Effector memory CD8-positive, alpha-beta T cell (primary cell): ENCODE data around the gene YES1.

Experiments
- ATAC-seq: fragments of 150-1000 bp; cut with Tn5 transposase; replicated peaks from 2 replicates; pipeline ENCODE4 v1.10.0; 2021; ENCODE audit warnings: mild to moderate bottlenecking, moderate library complexity
- DNase-seq, 3 experiments: peaks; one replicate each; pipeline ENCODE4 v3.0.0; 2021
- H3K27ac Mint-ChIP-seq, 2 donors: one replicate each; pipeline ENCODE4 v1.8.0; 2022; ENCODE audit warnings: mild to moderate bottlenecking in 2 of 2, mixed read lengths in 2 of 2, moderate library complexity in 2 of 2
- H3K27me3 Mint-ChIP-seq, 2 donors: one replicate each; pipeline ENCODE4 v1.8.0; 2022; ENCODE audit warnings: mixed read lengths in 2 of 2
- H3K36me3 Mint-ChIP-seq: one replicate; pipeline ENCODE4 v1.8.0; 2022; ENCODE audit warnings: mild to moderate bottlenecking, moderate library complexity, mixed read lengths; ENCODE audit not compliant: insufficient read depth
- H3K4me1 Mint-ChIP-seq, 2 donors: one replicate each; pipeline ENCODE4 v1.8.0; 2022; ENCODE audit warnings: low read depth in 2 of 2, mixed read lengths in 2 of 2
- H3K4me3 Mint-ChIP-seq, 2 donors: one replicate each; pipeline ENCODE4 v1.8.0; 2022; ENCODE audit warnings: mild to moderate bottlenecking in 2 of 2, mixed read lengths in 2 of 2, moderate library complexity in 2 of 2
- H3K9me3 Mint-ChIP-seq, 2 donors: one replicate each; pipeline ENCODE4 v1.8.0; 2022; ENCODE audit warnings: mixed read lengths in 2 of 2

Gene YES1

DNA sequence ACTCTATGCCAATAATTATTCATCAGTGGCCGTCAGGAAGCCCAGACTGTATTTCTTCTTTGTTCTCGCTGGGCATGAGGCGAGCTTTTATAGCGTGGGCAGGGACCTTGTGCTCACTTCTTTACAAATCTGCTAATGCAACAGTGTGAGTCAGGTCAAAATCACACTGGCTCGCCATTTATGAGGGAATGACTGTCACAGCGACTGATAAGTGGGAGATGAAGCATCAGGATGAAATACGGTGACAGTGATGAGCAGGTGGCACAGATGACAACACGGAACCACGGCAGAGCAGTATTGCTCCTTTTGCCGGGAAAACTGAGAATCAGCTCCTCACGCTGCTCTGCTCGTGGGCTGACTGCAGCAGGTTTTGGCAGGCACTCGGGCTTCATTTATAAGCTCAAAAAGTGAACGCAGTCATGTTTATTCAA lies 134.1 kb downstream of the YES1 start:
- ATAC-seq (no peak), DNase-seq (no peak)
- peaks cover 23% of the 10 kb centered on the region for H3K36me3 Mint-ChIP-seq

DNA sequence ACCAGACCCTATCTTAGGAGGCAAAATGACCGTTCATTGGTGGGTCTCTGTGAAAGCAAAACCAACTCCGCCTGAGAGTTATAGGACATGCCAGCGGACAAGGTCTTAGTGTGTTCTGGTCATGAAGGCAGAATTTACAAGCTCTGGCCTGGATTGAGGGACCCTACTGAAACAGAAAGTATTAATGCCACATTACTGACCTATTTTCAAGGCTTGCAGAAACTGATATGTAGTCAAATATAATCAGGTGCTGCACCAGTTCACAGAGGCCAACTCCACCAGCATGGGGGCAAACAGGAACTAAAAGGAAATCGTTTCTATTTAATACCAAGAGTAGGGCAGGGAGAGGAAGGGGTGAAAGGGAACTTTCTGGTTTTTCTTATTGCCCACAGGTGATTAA lies 134.9 kb downstream of the YES1 start:
- no peak for DNase-seq
- Mint-ChIP-seq H3K4me1 (peaks cover 7 to 8% of the 10 kb centered on the region in 2 donors), H3K9me3 (no peaks in the 10 kb centered on the region), H3K36me3 (peaks cover 18% of the 10 kb centered on the region), H3K27me3 (no peaks in the 10 kb centered on the region), H3K4me3 (no peak overlapping the region), H3K27ac (peak overlapping the region in 1 of 2 donors; percentile 3)
- ATAC-seq, result no peak

More for the DNA sequence above, 134.1 kb downstream of the YES1 start:
- Mint-ChIP-seq H3K9me3 (no peaks in the 10 kb centered on the region), H3K27me3 (no peaks in the 10 kb centered on the region), H3K27ac (peak overlapping the region in 1 of 2 donors; percentile 55), H3K4me3 (no peak overlapping the region), H3K4me1 (peaks cover 10 to 14% of the 10 kb centered on the region in 2 donors)

DNA sequence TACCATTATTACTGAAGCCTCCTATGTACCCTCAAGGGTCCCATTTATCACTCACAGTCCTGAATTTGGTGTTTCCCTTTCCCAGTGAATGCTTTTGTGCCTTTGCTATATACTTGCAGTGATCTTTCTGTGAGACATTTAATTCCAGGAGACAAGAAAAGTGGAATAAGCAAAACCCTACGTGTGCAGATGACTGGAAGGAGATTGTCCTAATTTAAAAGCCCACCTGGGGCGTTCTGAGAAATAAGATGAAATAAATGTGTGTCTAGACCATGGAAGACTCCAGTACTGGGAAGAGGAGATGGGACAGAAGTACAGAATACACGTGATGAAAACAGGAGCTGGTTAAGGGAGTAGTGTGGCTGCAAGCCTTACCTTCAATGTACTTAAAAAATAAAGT lies 135.3 kb downstream of the YES1 start:
- Mint-ChIP-seq H3K27ac (peak overlapping the region in 1 of 2 donors; percentile 3), H3K36me3 (peaks cover 18% of the 10 kb centered on the region), H3K4me1 (peaks cover 3 to 4% of the 10 kb centered on the region in 2 donors), H3K4me3 (no peak overlapping the region), H3K9me3 (no peaks in the 10 kb centered on the region), H3K27me3 (no peaks in the 10 kb centered on the region)
- DNase-seq (no peak), ATAC-seq (no peak)

DNA sequence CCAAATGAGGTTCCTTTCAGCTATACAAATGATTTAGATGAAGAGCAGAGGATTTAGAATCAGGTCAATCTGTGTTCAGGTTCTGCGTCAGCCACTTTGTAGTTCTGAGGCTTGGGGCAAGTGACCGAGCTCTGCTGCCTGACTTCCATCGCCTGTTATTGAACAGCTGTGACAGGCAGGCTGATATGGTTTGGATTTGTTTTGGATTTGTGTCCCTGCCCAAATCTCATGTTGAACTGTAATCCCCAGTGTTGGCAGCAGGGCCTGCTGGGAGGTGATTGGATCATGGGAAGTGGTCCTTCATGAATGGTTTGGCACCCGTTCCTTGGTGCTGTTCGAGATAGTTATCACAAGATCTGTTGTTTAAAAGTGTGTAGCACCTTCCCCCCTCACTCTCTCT lies 136.0 kb downstream of the YES1 start:
- ATAC-seq (no peak), DNase-seq (no peak)
- no peak overlapping the region for H3K27ac Mint-ChIP-seq
- peaks cover 18% of the 10 kb centered on the region for H3K36me3 Mint-ChIP-seq
- H3K27me3 Mint-ChIP-seq, result no peaks in the 10 kb centered on the region
- H3K9me3 Mint-ChIP-seq, result no peaks in the 10 kb centered on the region
- H3K4me3 Mint-ChIP-seq, result no peak overlapping the region
- H3K4me1 Mint-ChIP-seq, result peaks cover 0 to under 1% of the 10 kb centered on the region in 2 donors

DNA sequence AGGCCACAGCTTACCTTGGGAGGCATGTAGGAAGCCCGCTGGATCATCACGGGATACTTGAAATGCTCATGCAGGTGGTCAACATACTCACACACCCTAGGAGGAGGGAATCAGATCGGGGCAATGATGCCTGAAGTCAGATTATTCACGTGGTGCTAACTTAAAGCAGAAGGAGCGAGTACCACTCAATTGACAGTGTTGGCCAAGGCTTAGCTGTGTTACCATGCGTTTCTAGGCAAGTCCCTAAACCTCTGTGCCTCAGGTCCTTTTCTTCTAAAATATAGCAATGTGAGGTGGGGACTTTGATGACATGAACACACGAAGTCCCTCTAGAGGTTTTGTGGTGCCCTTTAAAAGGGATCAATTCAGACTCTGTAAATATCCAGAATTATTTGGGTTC lies 136.7 kb downstream of the YES1 start:
- Mint-ChIP-seq H3K36me3 (peaks cover 12% of the 10 kb centered on the region), H3K27ac (no peak overlapping the region), H3K27me3 (no peaks in the 10 kb centered on the region), H3K4me1 (no peaks in the 10 kb centered on the region), H3K4me3 (no peak overlapping the region), H3K9me3 (no peaks in the 10 kb centered on the region)
- no peak for ATAC-seq
- no peak for DNase-seq

DNA sequence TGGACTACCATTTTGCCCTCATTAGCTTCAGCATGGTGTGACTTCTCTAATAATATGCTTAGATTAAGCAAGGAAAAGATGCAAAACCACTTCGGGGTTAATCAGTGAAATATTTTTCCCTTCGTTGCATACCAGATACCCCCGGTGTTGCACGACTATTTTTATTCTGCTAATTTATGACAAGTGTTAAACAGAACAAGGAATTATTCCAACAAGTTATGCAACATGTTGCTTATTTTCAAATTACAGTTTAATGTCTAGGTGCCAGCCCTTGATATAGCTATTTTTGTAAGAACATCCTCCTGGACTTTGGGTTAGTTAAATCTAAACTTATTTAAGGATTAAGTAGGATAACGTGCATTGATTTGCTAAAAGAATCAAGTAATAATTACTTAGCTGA lies 138.3 kb downstream of the YES1 start:
- no peaks in the 10 kb centered on the region for H3K4me1 Mint-ChIP-seq
- H3K36me3 Mint-ChIP-seq, result peaks cover 10% of the 10 kb centered on the region
- H3K27ac Mint-ChIP-seq, result no peak overlapping the region
- no peak for ATAC-seq
- H3K27me3 Mint-ChIP-seq, result no peaks in the 10 kb centered on the region
- H3K4me3 Mint-ChIP-seq, result no peak overlapping the region
- no peak for DNase-seq
- H3K9me3 Mint-ChIP-seq, result no peaks in the 10 kb centered on the region

DNA sequence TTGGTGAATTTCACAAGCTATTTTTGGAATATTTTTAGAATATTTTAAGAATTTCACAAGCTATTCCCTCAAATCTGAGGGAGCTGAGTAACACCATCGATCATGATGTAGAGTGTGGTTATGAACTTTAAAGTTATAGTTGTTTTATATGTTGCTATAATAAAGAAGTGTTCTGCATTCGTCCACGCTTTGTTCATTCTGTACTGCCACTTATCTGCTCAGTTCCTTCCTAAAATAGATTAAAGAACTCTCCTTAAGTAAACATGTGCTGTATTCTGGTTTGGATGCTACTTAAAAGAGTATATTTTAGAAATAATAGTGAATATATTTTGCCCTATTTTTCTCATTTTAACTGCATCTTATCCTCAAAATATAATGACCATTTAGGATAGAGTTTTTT lies 138.7 kb downstream of the YES1 start:
- Mint-ChIP-seq H3K27ac (no peak overlapping the region), H3K4me3 (no peak overlapping the region), H3K4me1 (no peaks in the 10 kb centered on the region), H3K36me3 (peaks cover 10% of the 10 kb centered on the region), H3K9me3 (no peaks in the 10 kb centered on the region), H3K27me3 (no peaks in the 10 kb centered on the region)
- DNase-seq, result no peak
- no peak for ATAC-seq
